Mesothelial cell of epicardium (in vitro differentiated cells): Measurements from ENCODE around the gene CNNM1. TPM values are rescaled to one million over a fixed set of nuclear protein-coding genes. Genes with fewer than 3 reads are reported as not detected.

ENCODE experiments used
- DNase-seq, 2 experiments: peaks; one replicate each; pipeline ENCODE4 v3.0.0; 2021; ENCODE audit warnings: low spot score in 2 of 2; ENCODE audit not compliant: unreplicated experiment in 2 of 2
- H3K27ac Mint-ChIP-seq: 2 replicates; pipeline ENCODE4 v1.8.0; 2021; ENCODE audit warnings: mixed read lengths
- H3K27me3 Mint-ChIP-seq: 2 replicates; pipeline ENCODE4 v1.8.0; 2021; ENCODE audit warnings: low read depth, mixed read lengths
- H3K36me3 Mint-ChIP-seq: 2 replicates; pipeline ENCODE4 v1.8.0; 2021; ENCODE audit warnings: mixed read lengths
- H3K4me1 Mint-ChIP-seq: 2 replicates; pipeline ENCODE4 v1.8.0; 2021; ENCODE audit warnings: mixed read lengths
- H3K4me3 Mint-ChIP-seq: 2 replicates; pipeline ENCODE4 v1.8.0; 2021; ENCODE audit warnings: mild to moderate bottlenecking, moderate library complexity, mixed read lengths
- H3K9me3 Mint-ChIP-seq: 2 replicates; pipeline ENCODE4 v1.8.0; 2021; ENCODE audit warnings: mixed read lengths
- CTCF ChIP-seq: fragments of 200-600 bp; sonication (generic); IDR thresholded peaks from one replicate; pipeline ENCODE4 v1.5.0; 2021; ENCODE audit warnings: antibody characterized with exemption; ENCODE audit not compliant: unreplicated experiment
- total RNA-seq: library from RNA; stranded (reverse); gene quantifications from 3 replicates; pipeline ENCODE4 v1.2.1, GENCODE V29; 2021

Gene CNNM1
- total RNA-seq, 1 donor from 2014 or later: 0.49 TPM

GRCh38 chr10:99431190-99431760, 102.1 kb downstream of the CNNM1 start:
- no peaks in the 10 kb centered on the region for H3K36me3 Mint-ChIP-seq
- no peak for TF ChIP-seq CTCF
- H3K9me3 Mint-ChIP-seq: no peaks in the 10 kb centered on the region
- peak overlapping the region; percentile 97 for H3K4me3 Mint-ChIP-seq
- H3K27me3 Mint-ChIP-seq: no peaks in the 10 kb centered on the region
- peaks cover 18% of the 10 kb centered on the region for H3K4me1 Mint-ChIP-seq
- H3K27ac Mint-ChIP-seq: peak overlapping the region; percentile 99
- peak in 1 of 2 experiments; percentile 19 for DNase-seq

- no peaks in the 10 kb centered on the region for H3K36me3 Mint-ChIP-seq
- TF ChIP-seq CTCF: no peak
- no peaks in the 10 kb centered on the region for H3K9me3 Mint-ChIP-seq
- DNase-seq: no peak
- peak overlapping the region; percentile 47 for H3K27ac Mint-ChIP-seq
- H3K4me1 Mint-ChIP-seq: peaks cover 18% of the 10 kb centered on the region
- no peaks in the 10 kb centered on the region for H3K27me3 Mint-ChIP-seq
- H3K4me3 Mint-ChIP-seq: peak overlapping the region; percentile 63
Observed at GRCh38 chr10:99432047-99432446, 102.9 kb downstream of the CNNM1 start.

GRCh38 chr10:99432881-99433280, 103.7 kb downstream of the CNNM1 start:
- Mint-ChIP-seq H3K27me3 (no peaks in the 10 kb centered on the region), H3K27ac (no peak overlapping the region), H3K36me3 (no peaks in the 10 kb centered on the region), H3K4me3 (no peak overlapping the region), H3K9me3 (no peaks in the 10 kb centered on the region), H3K4me1 (peaks cover 18% of the 10 kb centered on the region)
- no peak for TF ChIP-seq CTCF
- DNase-seq: no peak

- Mint-ChIP-seq H3K36me3 (no peaks in the 10 kb centered on the region), H3K4me3 (no peak overlapping the region), H3K9me3 (no peaks in the 10 kb centered on the region), H3K4me1 (peaks cover 18% of the 10 kb centered on the region), H3K27me3 (no peaks in the 10 kb centered on the region), H3K27ac (no peak overlapping the region)
- no peak for TF ChIP-seq CTCF
- DNase-seq: no peak
Observed at GRCh38 chr10:99433378-99434020, 104.3 kb downstream of the CNNM1 start.

GRCh38 chr10:99435986-99436638, 107.0 kb downstream of the CNNM1 start:
- TF ChIP-seq CTCF: peak; percentile 69
- H3K36me3 Mint-ChIP-seq: no peaks in the 10 kb centered on the region
- H3K9me3 Mint-ChIP-seq: no peaks in the 10 kb centered on the region
- H3K4me1 Mint-ChIP-seq: peaks cover 8% of the 10 kb centered on the region
- no peaks in the 10 kb centered on the region for H3K27me3 Mint-ChIP-seq
- no peak overlapping the region for H3K27ac Mint-ChIP-seq
- DNase-seq: no peak
- no peak overlapping the region for H3K4me3 Mint-ChIP-seq
